Measurements from ENCODE around the gene PLEKHG4. TPM values are rescaled to one million over a fixed set of nuclear protein-coding genes. Genes with fewer than 3 reads are reported as not detected.

Gene PLEKHG4
- total RNA-seq = 34.1 and 51.4 TPM in 2 replicates

GRCh38 chr16:67279296-67280089 lies at the start of gene PLEKHG4:
TSS of gene PLEKHG4 (plus strand) at chr16:67279532. CDS start at chr16:67280045, 513 bp downstream.

GRCh38 chr16:67247192-67248072 lies 31.9 kb upstream of the PLEKHG4 start, which contains the start of gene FHOD1:
TSS of gene FHOD1 (minus strand) at chr16:67247481. CDS start at chr16:67247410, 71 bp downstream.

GRCh38 chr16:67248401-67249177 lies 30.7 kb upstream of the PLEKHG4 start, which contains the start of gene SLC9A5:
TSS of gene SLC9A5 (plus strand) at chr16:67248979. CDS start at chr16:67249015, 36 bp downstream.

GRCh38 chr16:67326472-67327309 lies 47.4 kb downstream of the PLEKHG4 start, which contains the start of the genes KCTD19 and LRRC36:
TSS of gene KCTD19 (minus strand) at chr16:67326741. CDS start at chr16:67326707, 34 bp downstream.
TSS of gene LRRC36 (plus strand) at chr16:67326815. CDS start at chr16:67326863, 48 bp downstream.

Other genes starting within 250 kb of the PLEKHG4 start
- gene PHAF1, start 169.6 kb upstream of the PLEKHG4 start, total RNA-seq = 20.0 and 22.0 TPM in 2 replicates
- gene B3GNT9, start 128.5 kb upstream of the PLEKHG4 start, total RNA-seq = 47.2 and 55.1 TPM in 2 replicates
- gene TRADD, start 119.6 kb upstream of the PLEKHG4 start, total RNA-seq = 18.2 and 18.9 TPM in 2 replicates
- gene FBXL8, start 119.6 kb upstream of the PLEKHG4 start, total RNA-seq = 11.9 and 12.8 TPM in 2 replicates
- 12.1 and 23.0 TPM in 2 replicates for gene HSF4, start 114.8 kb upstream of the PLEKHG4 start, total RNA-seq
- gene NOL3, start 109.0 kb upstream of the PLEKHG4 start, total RNA-seq = 42.4 and 43.0 TPM in 2 replicates
- 16.9 and 20.5 TPM in 2 replicates for gene MATCAP1, start 95.6 kb upstream of the PLEKHG4 start, total RNA-seq
- 0.13 TPM in 1 of 2 replicates, not detected in the other for gene EXOC3L1, start 89.4 kb upstream of the PLEKHG4 start, total RNA-seq
- 44.6 and 64.7 TPM in 2 replicates for gene E2F4, start 87.4 kb upstream of the PLEKHG4 start, total RNA-seq
- 0.26 and 0.76 TPM in 2 replicates for gene ELMO3, start 80.4 kb upstream of the PLEKHG4 start, total RNA-seq
- 25.4 and 28.7 TPM in 2 replicates for gene TMEM208, start 52.4 kb upstream of the PLEKHG4 start, total RNA-seq
- gene FHOD1, start 32.1 kb upstream of the PLEKHG4 start, total RNA-seq = 20.7 and 36.2 TPM in 2 replicates
- 3.4 and 4.2 TPM in 2 replicates for gene SLC9A5, start 30.6 kb upstream of the PLEKHG4 start, total RNA-seq
- gene KCTD19, start 47.2 kb downstream of the PLEKHG4 start, total RNA-seq = under 0.01 and 0.03 TPM in 2 replicates
- 0.17 TPM in 1 of 2 replicates, not detected in the other for gene LRRC36, start 47.3 kb downstream of the PLEKHG4 start, total RNA-seq
- 1.2 and 1.6 TPM in 2 replicates for gene TPPP3, start 114.0 kb downstream of the PLEKHG4 start, total RNA-seq
- 8.1 and 10.5 TPM in 2 replicates for gene ZDHHC1, start 136.9 kb downstream of the PLEKHG4 start, total RNA-seq
- gene HSD11B2, start 151.6 kb downstream of the PLEKHG4 start, total RNA-seq = 0.20 TPM in 1 of 2 replicates, not detected in the other
- gene ATP6V0D1, start 201.6 kb downstream of the PLEKHG4 start, total RNA-seq = 100 and 107 TPM in 2 replicates
- gene AGRP, start 204.0 kb downstream of the PLEKHG4 start, total RNA-seq = not detected in 2 replicates
- gene RIPOR1, start 249.3 kb downstream of the PLEKHG4 start, total RNA-seq = 64.4 and 104 TPM in 2 replicates

Measured in smooth muscle cell of the pulmonary artery (primary cell).